IMR-90 (cell line): ENCODE data around the gene HKDC1. TPM values are rescaled to one million over a fixed set of nuclear protein-coding genes. Genes with fewer than 3 reads are reported as not detected.

Experiments
- ATAC-seq: fragments of 200-7000 bp; cut with Tn5 transposase; 2 replicates; pipeline ENCODE4 v1.9.1; 2020; ENCODE audit warnings: low read depth, mild to moderate bottlenecking, moderate library complexity
- BruUV-seq: library from RNA; stranded (reverse); fragments of 400-500 nt; replicated peaks from 2 replicates; lab custom pipeline; 2021; lab: Mats Ljungman, UMichigan
- CTCF ChIA-PET: fragments of 300-600 bp; formaldehyde crosslinking; extraction: SDS; loops from one replicate; lab custom pipeline; 2021; ENCODE audit warnings: antibody characterized with exemption; lab: Yijun Ruan, JAX
- POLR2A ChIA-PET: fragments of 300-600 bp; sonication (Branson Sonifier 250); formaldehyde crosslinking; loops from one replicate; lab custom pipeline; 2022; ENCODE audit warnings: antibody characterized with exemption; ENCODE audit not compliant: unreplicated experiment; lab: Charles Lee
- DNase-seq: peaks from one replicate; pipeline ENCODE4 v3.0.0; 2013
- H2AFZ ChIP-seq: replicated peaks from 2 replicates; pipeline ENCODE3; 2013; ENCODE audit warnings: low read length, mild to moderate bottlenecking; ENCODE audit not compliant: poor library complexity
- H2AK5ac ChIP-seq: 2 replicates; pipeline ENCODE4 v1.6.1; 2013; ENCODE audit warnings: low read depth, low read length, inconsistent platforms
- H2AK9ac ChIP-seq: replicated peaks from 2 replicates; pipeline ENCODE3; 2013; ENCODE audit warnings: mild to moderate bottlenecking, low read depth, low read length, moderate library complexity; ENCODE audit not compliant: poor library complexity
- H2BK120ac ChIP-seq: 2 replicates; pipeline ENCODE4 v1.6.1; 2013; ENCODE audit warnings: low read depth, low read length, inconsistent platforms
- H2BK15ac ChIP-seq: 3 replicates; pipeline ENCODE4 v1.6.1; 2013; ENCODE audit warnings: low read depth, low read length, inconsistent platforms
- H2BK20ac ChIP-seq: 2 replicates; pipeline ENCODE4 v1.6.1; 2013; ENCODE audit warnings: low read depth, mild to moderate bottlenecking, inconsistent platforms, low read length, moderate library complexity
- H2BK5ac ChIP-seq: 2 replicates; pipeline ENCODE4 v1.6.1; 2013; ENCODE audit warnings: mild to moderate bottlenecking, low read depth, low read length, inconsistent platforms; ENCODE audit not compliant: poor library complexity, severe bottlenecking
- H3K14ac ChIP-seq: replicated peaks from 2 replicates; pipeline ENCODE4 v1.6.1; 2013; ENCODE audit warnings: low read depth, low read length, inconsistent platforms
- H3K18ac ChIP-seq: 2 replicates; pipeline ENCODE4 v1.6.1; 2013; ENCODE audit warnings: low read depth, low read length, control low read depth
- H3K23ac ChIP-seq: 2 replicates; pipeline ENCODE4 v1.6.1; 2013; ENCODE audit warnings: low read depth, low read length, inconsistent platforms
- H3K27ac ChIP-seq: 2 replicates; pipeline ENCODE4 v1.5.1; 2013; ENCODE audit warnings: mild to moderate bottlenecking, control low read depth, low read length; ENCODE audit not compliant: insufficient read depth
- H3K27me3 ChIP-seq: 2 replicates; pipeline ENCODE4 v1.6.1; 2013; ENCODE audit warnings: low read length; ENCODE audit not compliant: control insufficient read depth, insufficient read depth
- H3K36me3 ChIP-seq: 2 replicates; pipeline ENCODE4 v1.6.1; 2013; ENCODE audit warnings: low read length, mixed read lengths; ENCODE audit not compliant: control insufficient read depth, insufficient read depth
- H3K4ac ChIP-seq: 2 replicates; pipeline ENCODE4 v1.6.1; 2013; ENCODE audit warnings: low read depth, low read length, inconsistent platforms
- H3K4me1 ChIP-seq: 2 replicates; pipeline ENCODE4 v1.6.1; 2013; ENCODE audit warnings: low read length, mixed read lengths; ENCODE audit not compliant: control insufficient read depth, insufficient read depth
- H3K4me2 ChIP-seq: 2 replicates; pipeline ENCODE4 v1.6.1; 2013; ENCODE audit warnings: low read depth, mild to moderate bottlenecking, control low read depth, low read length, moderate library complexity
- H3K4me3 ChIP-seq: 2 replicates; pipeline ENCODE4 v1.5.1; 2013; ENCODE audit warnings: low read depth, mild to moderate bottlenecking, control low read depth, low read length, moderate library complexity; ENCODE audit not compliant: insufficient read depth
- H3K56ac ChIP-seq: 2 replicates; pipeline ENCODE4 v1.6.1; 2013; ENCODE audit warnings: low read length, inconsistent platforms; ENCODE audit not compliant: insufficient read depth; ENCODE audit errors: extremely low read depth
- H3K79me1 ChIP-seq, 2 experiments: 2 replicates each; pipeline ENCODE4 v1.6.1; 2013; ENCODE audit warnings: low read length in 2 of 2, inconsistent platforms in 1 of 2, low read depth in 1 of 2
- H3K9ac ChIP-seq: 2 replicates; pipeline ENCODE4 v1.6.1; 2013; ENCODE audit warnings: low read depth, low read length, control low read depth
- H3K9me1 ChIP-seq: 2 replicates; pipeline ENCODE4 v1.6.1; 2013; ENCODE audit warnings: low read length, inconsistent platforms; ENCODE audit not compliant: insufficient read depth
- H3K9me3 ChIP-seq: 2 replicates; pipeline ENCODE4 v1.6.1; 2013; ENCODE audit warnings: low read length; ENCODE audit not compliant: control insufficient read depth, insufficient read depth
- H4K20me1 ChIP-seq: 2 replicates; pipeline ENCODE4 v1.6.1; 2013; ENCODE audit warnings: low read length, inconsistent platforms; ENCODE audit not compliant: insufficient read depth
- H4K5ac ChIP-seq: 2 replicates; pipeline ENCODE4 v1.6.1; 2013; ENCODE audit warnings: mild to moderate bottlenecking, low read depth, low read length, control low read depth
- H4K8ac ChIP-seq, 2 experiments: 2 replicates each; pipeline ENCODE4 v1.6.1; 2013; ENCODE audit warnings: low read depth in 2 of 2, low read length in 2 of 2, control low read depth in 1 of 2, inconsistent platforms in 1 of 2
- H4K91ac ChIP-seq: 2 replicates; pipeline ENCODE4 v1.6.1; 2013; ENCODE audit warnings: low read depth, low read length, inconsistent platforms; ENCODE audit not compliant: insufficient read depth
- BHLHE40 ChIP-seq: fragments of 150-350 bp; IDR thresholded peaks from 2 replicates; pipeline ENCODE4 v1.6.1; 2016; ENCODE audit warnings: mild to moderate bottlenecking, low read depth, low read length
- CEBPB ChIP-seq: IDR thresholded peaks from 2 replicates; pipeline ENCODE4 v1.6.1; 2012; ENCODE audit warnings: low read depth, low read length, improper control_type of control experiment
- CHD1 ChIP-seq: IDR thresholded peaks from 2 replicates; pipeline ENCODE4 v1.6.1; 2012; ENCODE audit warnings: low read depth, low read length, improper control_type of control experiment
- FOS ChIP-seq: fragments of 150-350 bp; IDR thresholded peaks from 2 replicates; pipeline ENCODE4 v1.6.1; 2016; ENCODE audit warnings: low read depth, low read length
- MXI1 ChIP-seq: IDR thresholded peaks from 2 replicates; pipeline ENCODE4 v1.6.1; 2012; ENCODE audit warnings: low read depth, mild to moderate bottlenecking, low read length, moderate library complexity, borderline replicate concordance
- NFE2L2 ChIP-seq: fragments of 150-350 bp; IDR thresholded peaks from 2 replicates; pipeline ENCODE4 v1.6.1; 2016; ENCODE audit warnings: low read depth, mild to moderate bottlenecking, low read length
- WGBS, 2 experiments: methylation state at CpG; one replicate each; pipeline versions ENCODE4 v1.1.5 to v1.1.7; 2013; ENCODE audit warnings: missing lambda C conversion rate in 2 of 2; ENCODE audit not compliant: insufficient read length in 1 of 2; ENCODE audit errors: extremely low coverage in 2 of 2; 5-methylcytosine and 5-hydroxymethylcytosine counted together
- dilution Hi-C: fragments of 300-500 bp; cut with HindIII; formaldehyde crosslinking; loops from one replicate; pipeline ENCODE4 v1.14.3; 2018; ENCODE audit warnings: low sequenced_read_pairs; ENCODE audit not compliant: unreplicated experiment
- in situ Hi-C: fragments of 300-500 bp; cut with MboI; formaldehyde crosslinking; loops from 3 replicates; pipeline ENCODE4 v1.14.3; 2019; ENCODE audit warnings: low sequenced_read_pairs, inconsistent platforms, mixed read lengths
- intact Hi-C: fragments of 100-400 bp; cut with micrococcal nuclease; formaldehyde crosslinking; loops from 2 replicates; pipeline ENCODE4 v1.10.0; 2022
- polyA plus RNA-seq, 3 experiments: library from polyadenylated mRNA; depleted of rRNA; stranded (reverse); fragments of >200 nt; gene quantifications; 2 replicates each; pipeline ENCODE4 v1.2.3, GENCODE V29; 2012; ENCODE audit warnings: low replicate concordance in 1 of 3
- total RNA-seq: library from RNA; depleted of rRNA; stranded (reverse); fragments of >200 nt; gene quantifications from 2 replicates; pipeline ENCODE4 v1.2.3, GENCODE V29; 2012
- TF ChIP-seq, protein P1 (sequence below): fragments of 150-350 bp; IDR thresholded peaks from 2 replicates; pipeline ENCODE4 v1.6.1; 2016; ENCODE audit warnings: low read depth, mild to moderate bottlenecking, low read length, moderate library complexity, borderline replicate concordance

HKDC1 gene
- total and polyA plus RNA-seq, 2 of the 4 experiments (the other 2 are of a cell fraction), result under 0.01 to 0.03 TPM

DNA sequence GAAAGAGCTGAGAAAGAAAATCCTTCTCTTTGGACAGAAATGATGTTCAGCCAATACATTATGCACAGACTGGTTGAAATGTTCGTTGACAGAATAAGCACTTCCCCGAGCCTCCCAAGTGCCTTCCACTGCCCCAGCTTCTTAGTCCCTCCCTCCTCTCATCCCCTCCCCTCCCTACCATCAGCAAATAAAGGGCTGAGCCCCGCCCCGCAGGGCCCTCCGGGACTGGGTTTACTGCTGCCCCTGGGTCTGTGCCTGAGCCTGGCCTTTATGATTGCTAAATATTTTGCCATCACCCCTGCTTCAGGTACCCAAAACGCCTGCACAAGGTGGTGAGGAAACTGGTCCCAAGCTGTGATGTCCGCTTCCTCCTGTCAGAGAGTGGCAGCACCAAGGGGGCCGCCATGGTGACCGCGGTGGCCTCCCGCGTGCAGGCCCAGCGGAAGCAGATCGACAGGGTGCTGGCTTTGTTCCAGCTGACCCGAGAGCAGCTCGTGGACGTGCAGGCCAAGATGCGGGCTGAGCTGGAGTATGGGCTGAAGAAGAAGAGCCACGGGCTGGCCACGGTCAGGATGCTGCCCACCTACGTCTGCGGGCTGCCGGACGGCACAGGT lies 28.1 kb downstream of the HKDC1 start:
- no peak overlapping the region for H3K18ac ChIP-seq
- no peak overlapping the region for H4K5ac ChIP-seq
- no peak overlapping the region for H3K4me3 ChIP-seq
- no peak overlapping the region for H2BK5ac ChIP-seq
- H3K27ac ChIP-seq, result no peak overlapping the region
- in situ Hi-C loops, result no loop called here
- no peak overlapping the region for H2BK20ac ChIP-seq
- H3K79me1 ChIP-seq, result no peaks in the 10 kb centered on the region
- H3K9me1 ChIP-seq, result no peaks in the 10 kb centered on the region
- no TSS peak for BruUV-seq
- no peak overlapping the region for H4K91ac ChIP-seq
- H4K20me1 ChIP-seq, result no peaks in the 10 kb centered on the region
- no peaks in the 10 kb centered on the region for H3K36me3 ChIP-seq
- no peak overlapping the region for H3K4ac ChIP-seq
- peaks cover 20% of the 10 kb centered on the region for H3K27me3 ChIP-seq
- no peaks in the 10 kb centered on the region for H3K4me1 ChIP-seq
- no peak overlapping the region for H2BK120ac ChIP-seq
- H3K23ac ChIP-seq, result no peak overlapping the region
- H2AK5ac ChIP-seq, result no peak overlapping the region
- intact Hi-C loops, result no loop called here
- H2AK9ac ChIP-seq, result no peak overlapping the region
- WGBS, 2 experiments, result 68% methylated on average over 6 of the region's 24 CpGs; no CpG with 5 or more reads in 1 of the 2 experiments
- TF ChIP-seq MXI1 (no peak), FOS (no peak), CEBPB (no peak), NFE2L2 (no peak), BHLHE40 (no peak), CHD1 (no peak)
- TF ChIP-seq, protein P1, sequence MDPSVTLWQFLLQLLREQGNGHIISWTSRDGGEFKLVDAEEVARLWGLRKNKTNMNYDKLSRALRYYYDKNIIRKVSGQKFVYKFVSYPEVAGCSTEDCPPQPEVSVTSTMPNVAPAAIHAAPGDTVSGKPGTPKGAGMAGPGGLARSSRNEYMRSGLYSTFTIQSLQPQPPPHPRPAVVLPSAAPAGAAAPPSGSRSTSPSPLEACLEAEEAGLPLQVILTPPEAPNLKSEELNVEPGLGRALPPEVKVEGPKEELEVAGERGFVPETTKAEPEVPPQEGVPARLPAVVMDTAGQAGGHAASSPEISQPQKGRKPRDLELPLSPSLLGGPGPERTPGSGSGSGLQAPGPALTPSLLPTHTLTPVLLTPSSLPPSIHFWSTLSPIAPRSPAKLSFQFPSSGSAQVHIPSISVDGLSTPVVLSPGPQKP, result no peak
- no peak for DNase-seq
- dilution Hi-C loops, result no loop called here
- H3K9ac ChIP-seq, result no peak overlapping the region
- no peak overlapping the region for H3K4me2 ChIP-seq
- no peaks in the 10 kb centered on the region for H3K9me3 ChIP-seq
- H3K56ac ChIP-seq, result no peak overlapping the region
- no peak overlapping the region for H2BK15ac ChIP-seq
- POLR2A ChIA-PET, result no interaction called here
- H3K14ac ChIP-seq, result no peak overlapping the region
- CTCF ChIA-PET, result no interaction called here
- H2AFZ ChIP-seq, result no peak overlapping the region
- H4K8ac ChIP-seq, result no peak overlapping the region
- no peak for ATAC-seq
